Body of pancreas (tissue), 4 donors: Measurements from ENCODE around the gene MYH14. TPM values are rescaled to one million over a fixed set of nuclear protein-coding genes. Genes with fewer than 3 reads are reported as not detected.

Experiments used
- ATAC-seq: fragments of 150-250 bp; one replicate; pipeline ENCODE4 v1.9.1; 2016
- DNase-seq, 4 donors: peaks; one replicate each; pipeline ENCODE4 v3.0.0-alpha.2; 2019
- H3K27ac ChIP-seq, 4 donors: fragments of 200-600 bp; sonication (generic); 1 replicate in 3 of 4; 2 replicates in 1 of 4; pipeline versions ENCODE4 v1.5.1 to v1.6.1; 2016 to 2019; ENCODE audit warnings: mild to moderate bottlenecking in 1 of 4, mixed read lengths in 1 of 4, moderate library complexity in 1 of 4
- H3K27me3 ChIP-seq, 2 donors: fragments of 200-600 bp; sonication (generic); one replicate each; pipeline ENCODE4 v1.6.0; 2016; ENCODE audit warnings: mild to moderate bottlenecking in 1 of 2
- H3K36me3 ChIP-seq, 2 donors: fragments of 200-600 bp; sonication (generic); replicated peaks in 1 of 2; 2 replicates each; pipeline ENCODE4 v1.5.1; 2016; ENCODE audit warnings: low read depth in 2 of 2; ENCODE audit not compliant: insufficient read depth in 1 of 2
- H3K4me1 ChIP-seq: fragments of 200-600 bp; sonication (generic); one replicate; pipeline ENCODE4 v1.6.0; 2016
- H3K4me3 ChIP-seq, 2 donors: fragments of 200-600 bp; sonication (generic); 1 replicate in 1 of 2; 2 replicates in 1 of 2; pipeline ENCODE4 v1.5.1; 2016 to 2019
- H3K9me3 ChIP-seq, 3 donors: fragments of 200-600 bp; sonication (generic); 1 replicate in 2 of 3; 2 replicates in 1 of 3; pipeline ENCODE4 v1.5.1; 2016
- POLR2A ChIP-seq, 3 donors: fragments of 450-650 bp; IDR thresholded peaks; one replicate each; pipeline ENCODE4 v1.6.1; 2016; ENCODE audit warnings: antibody characterized with exemption in 3 of 3, mild to moderate bottlenecking in 2 of 3
- WGBS, 2 donors: methylation state at CpG; one replicate each; pipeline ENCODE4 v1.1.5; 2017; 5-methylcytosine and 5-hydroxymethylcytosine counted together
- intact Hi-C: fragments of 100-400 bp; cut with DNase I; formaldehyde crosslinking; loops from one replicate; pipeline ENCODE4 v1.15.1; 2023
- total RNA-seq, 2 donors: library from RNA; depleted of rRNA; stranded (reverse); fragments of >200 nt; gene quantifications; one replicate each; pipeline ENCODE4 v1.1.0, GENCODE V29; 2016
- TF ChIP-seq, protein P1 (sequence below), 7 experiments: fragments of 450-650 bp in 4 of 7; fragments of 200-600 bp in 3 of 7; sonication (generic) in 3 of 7; IDR thresholded peaks; one replicate each; pipeline ENCODE4 v1.5.1; 2016 to 2019; ENCODE audit warnings: antibody characterized with exemption in 7 of 7

MYH14 gene
- total RNA-seq, 2 donors from 2014 or later = 40.9 to 61.2 TPM

DNA sequence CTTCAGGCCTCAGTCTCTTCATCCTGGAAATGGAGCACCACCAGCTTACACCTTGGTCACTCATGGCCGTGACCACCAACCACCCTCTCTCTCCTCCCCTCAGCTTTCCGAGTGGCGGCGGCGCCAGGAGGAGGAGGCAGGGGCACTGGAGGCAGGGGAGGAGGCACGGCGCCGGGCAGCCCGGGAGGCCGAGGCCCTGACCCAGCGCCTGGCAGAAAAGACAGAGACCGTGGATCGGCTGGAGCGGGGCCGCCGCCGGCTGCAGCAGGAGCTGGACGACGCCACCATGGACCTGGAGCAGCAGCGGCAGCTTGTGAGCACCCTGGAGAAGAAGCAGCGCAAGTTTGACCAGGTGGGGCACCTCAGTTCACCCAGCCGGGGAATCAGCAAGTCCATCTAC lies 78.1 kb downstream of the MYH14 start:
- TF ChIP-seq POLR2A (IDR thresholded peaks at IDR 0.05) = no peak
- no peaks in the 10 kb centered on the region for H3K27me3 ChIP-seq
- peaks cover 3 to 8% of the 10 kb centered on the region in 2 donors for H3K36me3 ChIP-seq
- peaks cover 0 to 11% (median 0%) of the 10 kb centered on the region in 3 donors for H3K9me3 ChIP-seq
- ATAC-seq (no peak), DNase-seq (no peak)
- no peak overlapping the region for H3K27ac ChIP-seq
- no peak overlapping the region for H3K4me3 ChIP-seq
- H3K4me1 ChIP-seq = no peaks in the 10 kb centered on the region
- WGBS, 2 donors = 92 to 95% methylated on average over 20 of the region's 22 CpGs
- intact Hi-C loops = no loop called here

DNA sequence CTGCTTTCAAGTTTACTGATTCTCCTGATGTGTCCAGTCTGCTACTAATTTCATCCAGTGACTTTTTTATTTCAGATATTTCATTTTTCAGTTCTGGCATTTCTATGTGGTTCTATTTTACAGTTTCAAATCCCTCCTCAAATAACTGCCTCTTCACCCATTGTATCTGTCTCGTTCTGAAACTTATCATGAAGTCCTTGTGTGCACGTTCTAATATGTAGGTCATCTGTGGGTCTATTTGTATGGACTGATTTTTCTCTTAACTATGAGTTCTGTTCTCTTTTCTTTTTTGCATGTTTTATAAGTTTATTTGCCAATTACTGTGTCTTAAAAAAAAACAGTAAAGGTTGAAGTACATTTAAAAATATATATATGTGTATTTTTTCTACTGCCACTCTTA lies 82.4 kb downstream of the MYH14 start:
- ATAC-seq = no peak
- 83 to 92% methylated on average over 2 of the region's 2 CpGs for WGBS, 2 donors
- peaks cover 5 to 12% of the 10 kb centered on the region in 2 donors for H3K36me3 ChIP-seq

DNA sequence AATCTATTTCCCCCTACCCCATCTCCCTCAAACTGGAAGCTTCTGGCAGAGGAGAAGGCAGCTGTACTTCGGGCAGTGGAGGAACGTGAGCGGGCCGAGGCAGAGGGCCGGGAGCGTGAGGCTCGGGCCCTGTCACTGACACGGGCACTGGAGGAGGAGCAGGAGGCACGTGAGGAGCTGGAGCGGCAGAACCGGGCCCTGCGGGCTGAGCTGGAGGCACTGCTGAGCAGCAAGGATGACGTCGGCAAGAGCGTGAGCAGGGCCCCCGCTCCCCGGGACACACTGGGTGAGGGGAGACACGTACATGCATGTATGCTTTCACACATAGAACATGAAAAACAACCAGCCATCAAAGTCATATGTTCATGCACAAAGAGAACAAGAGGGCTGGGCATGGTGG lies 83.0 kb downstream of the MYH14 start:
- no peak for ATAC-seq
- WGBS, 2 donors = 97 to 99% methylated on average over 18 of the region's 18 CpGs

More for the DNA sequence above, 82.4 kb downstream of the MYH14 start:
- Histone ChIP-seq H3K4me1 (no peaks in the 10 kb centered on the region), H3K9me3 (peaks cover 0 to 11% (median 0%) of the 10 kb centered on the region in 3 donors), H3K4me3 (no peak overlapping the region), H3K27me3 (no peaks in the 10 kb centered on the region), H3K27ac (no peak overlapping the region)
- no peak for TF ChIP-seq POLR2A (IDR thresholded peaks at IDR 0.05)
- TF ChIP-seq, protein P1, sequence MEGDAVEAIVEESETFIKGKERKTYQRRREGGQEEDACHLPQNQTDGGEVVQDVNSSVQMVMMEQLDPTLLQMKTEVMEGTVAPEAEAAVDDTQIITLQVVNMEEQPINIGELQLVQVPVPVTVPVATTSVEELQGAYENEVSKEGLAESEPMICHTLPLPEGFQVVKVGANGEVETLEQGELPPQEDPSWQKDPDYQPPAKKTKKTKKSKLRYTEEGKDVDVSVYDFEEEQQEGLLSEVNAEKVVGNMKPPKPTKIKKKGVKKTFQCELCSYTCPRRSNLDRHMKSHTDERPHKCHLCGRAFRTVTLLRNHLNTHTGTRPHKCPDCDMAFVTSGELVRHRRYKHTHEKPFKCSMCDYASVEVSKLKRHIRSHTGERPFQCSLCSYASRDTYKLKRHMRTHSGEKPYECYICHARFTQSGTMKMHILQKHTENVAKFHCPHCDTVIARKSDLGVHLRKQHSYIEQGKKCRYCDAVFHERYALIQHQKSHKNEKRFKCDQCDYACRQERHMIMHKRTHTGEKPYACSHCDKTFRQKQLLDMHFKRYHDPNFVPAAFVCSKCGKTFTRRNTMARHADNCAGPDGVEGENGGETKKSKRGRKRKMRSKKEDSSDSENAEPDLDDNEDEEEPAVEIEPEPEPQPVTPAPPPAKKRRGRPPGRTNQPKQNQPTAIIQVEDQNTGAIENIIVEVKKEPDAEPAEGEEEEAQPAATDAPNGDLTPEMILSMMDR (IDR thresholded peaks at IDR 0.05) = no peak
- intact Hi-C loops = no loop called here
- no peak for DNase-seq

DNA sequence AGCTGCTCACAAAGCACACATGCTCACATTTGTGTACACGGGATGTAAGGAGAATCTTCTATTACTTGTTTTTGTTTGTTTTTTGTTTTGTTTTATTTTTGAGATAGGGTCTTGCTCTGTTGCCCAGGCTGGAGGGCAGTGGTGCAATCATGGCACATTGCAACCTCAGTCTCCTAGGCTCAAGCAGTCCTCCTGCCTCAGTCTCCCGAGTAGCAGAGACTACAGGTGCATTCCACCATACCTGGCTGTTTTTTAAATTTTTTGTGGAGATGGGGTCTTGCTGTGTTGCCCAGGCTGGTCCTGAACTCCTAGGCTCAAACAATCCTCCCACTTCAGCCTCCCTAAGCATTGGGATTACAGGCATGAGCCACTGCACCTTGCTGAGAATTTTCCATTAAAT lies 83.9 kb downstream of the MYH14 start:
- WGBS, 2 donors = 92% methylated on average over 2 of the region's 2 CpGs
- H3K27ac ChIP-seq = no peak overlapping the region
- no peak overlapping the region for H3K4me3 ChIP-seq
- peaks cover 5 to 13% of the 10 kb centered on the region in 2 donors for H3K36me3 ChIP-seq
- H3K27me3 ChIP-seq = no peaks in the 10 kb centered on the region
- TF ChIP-seq POLR2A (IDR thresholded peaks at IDR 0.05) = no peak
- TF ChIP-seq, protein P1 (IDR thresholded peaks at IDR 0.05) = no peak
- no peak for ATAC-seq
- no peaks in the 10 kb centered on the region for H3K4me1 ChIP-seq
- intact Hi-C loops = no loop called here
- peaks cover 0 to 11% (median 0%) of the 10 kb centered on the region in 3 donors for H3K9me3 ChIP-seq
- DNase-seq = no peak

More for the DNA sequence above, 83.0 kb downstream of the MYH14 start:
- no peaks in the 10 kb centered on the region for H3K4me1 ChIP-seq
- DNase-seq = no peak
- no peaks in the 10 kb centered on the region for H3K27me3 ChIP-seq
- H3K36me3 ChIP-seq = peaks cover 5 to 13% of the 10 kb centered on the region in 2 donors
- H3K27ac ChIP-seq = no peak overlapping the region
- H3K9me3 ChIP-seq = peaks cover 0 to 11% (median 0%) of the 10 kb centered on the region in 3 donors
- H3K4me3 ChIP-seq = no peak overlapping the region
- intact Hi-C loops = no loop called here
- TF ChIP-seq, protein P1 (IDR thresholded peaks at IDR 0.05) = no peak
- TF ChIP-seq POLR2A (IDR thresholded peaks at IDR 0.05) = no peak

DNA sequence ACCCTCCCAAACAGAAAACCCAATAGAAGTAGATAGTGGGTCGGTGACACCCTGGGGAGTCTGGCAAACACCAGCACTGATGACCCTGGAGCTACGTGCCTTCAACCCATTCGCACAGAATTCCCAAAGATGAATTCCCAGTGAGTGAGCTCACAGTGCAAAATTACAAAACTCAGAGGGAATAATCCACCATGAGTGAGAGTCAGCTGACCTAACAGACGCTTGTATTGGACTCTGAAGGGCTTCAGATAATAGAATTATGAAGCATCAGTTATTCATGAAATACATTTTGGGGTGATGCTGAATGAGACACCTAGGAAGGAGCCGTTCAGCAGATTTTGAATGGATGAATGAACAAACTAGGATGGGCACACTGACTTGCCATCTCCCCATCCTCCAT lies 85.5 kb downstream of the MYH14 start:
- DNase-seq = no peak
- peaks cover 0 to 11% (median 0%) of the 10 kb centered on the region in 3 donors for H3K9me3 ChIP-seq
- 84 to 98% methylated on average over 5 of the region's 5 CpGs for WGBS, 2 donors
- H3K27me3 ChIP-seq = no peaks in the 10 kb centered on the region
- peaks cover 5 to 14% of the 10 kb centered on the region in 2 donors for H3K36me3 ChIP-seq
- H3K4me3 ChIP-seq = no peak overlapping the region
- no peaks in the 10 kb centered on the region for H3K4me1 ChIP-seq
- no peak overlapping the region for H3K27ac ChIP-seq
- TF ChIP-seq POLR2A (IDR thresholded peaks at IDR 0.05) = no peak
- TF ChIP-seq, protein P1 (IDR thresholded peaks at IDR 0.05) = no peak
- intact Hi-C loops = no loop called here
- ATAC-seq = no peak
